Calu3 (cell line): Measurements from ENCODE around the gene PANX2. TPM values are rescaled to one million over a fixed set of nuclear protein-coding genes. Genes with fewer than 3 reads are reported as not detected.
"Not testable (repeated sequence)": the region's sequence is repeated elsewhere in the genome, so short reads cannot be mapped to it uniquely, and the experiment has no call there.

Source experiments
- BruUV-seq: library from RNA; stranded (reverse); fragments of 400-500 nt; replicated peaks from 2 replicates; lab custom pipeline; 2021; lab: Mats Ljungman, UMichigan
- CTCF ChIA-PET: fragments of 300-600 bp; sonication (Branson Sonifier 250); formaldehyde crosslinking; loops from one replicate; lab custom pipeline; 2022; ENCODE audit warnings: antibody characterized with exemption; lab: Charles Lee
- DNase-seq: peaks from one replicate; pipeline ENCODE4 v3.0.0; 2022
- H3K27ac Mint-ChIP-seq: one replicate; pipeline ENCODE4 v1.8.0; 2022; ENCODE audit warnings: mixed read lengths; ENCODE audit not compliant: unreplicated experiment
- H3K27me3 Mint-ChIP-seq: one replicate; pipeline ENCODE4 v1.8.0; 2022; ENCODE audit warnings: mixed read lengths; ENCODE audit not compliant: unreplicated experiment
- H3K36me3 Mint-ChIP-seq: one replicate; pipeline ENCODE4 v1.8.0; 2022; ENCODE audit warnings: mild to moderate bottlenecking, moderate library complexity, mixed read lengths; ENCODE audit not compliant: insufficient read depth, unreplicated experiment
- H3K4me1 Mint-ChIP-seq: one replicate; pipeline ENCODE4 v1.8.0; 2022; ENCODE audit warnings: mild to moderate bottlenecking, low read depth, mixed read lengths; ENCODE audit not compliant: unreplicated experiment
- H3K4me3 Mint-ChIP-seq: one replicate; pipeline ENCODE4 v1.8.0; 2022; ENCODE audit warnings: mild to moderate bottlenecking, low read depth, moderate library complexity, mixed read lengths; ENCODE audit not compliant: unreplicated experiment
- H3K9me3 Mint-ChIP-seq: one replicate; pipeline ENCODE4 v1.8.0; 2022; ENCODE audit warnings: low read depth, mixed read lengths; ENCODE audit not compliant: unreplicated experiment
- intact Hi-C: fragments of 100-400 bp; cut with micrococcal nuclease; formaldehyde crosslinking; loops from one replicate; pipeline ENCODE4 v1.10.0; 2022; ENCODE audit not compliant: unreplicated experiment
- total RNA-seq: library from RNA; stranded (reverse); gene quantifications from 2 replicates; pipeline ENCODE4 v1.2.3, GENCODE V29; 2022
- TF ChIP-seq, protein P1 (sequence below): fragments of 200-600 bp; IDR thresholded peaks from one replicate; pipeline ENCODE4 v1.8.0; 2022; ENCODE audit warnings: antibody characterized with exemption; ENCODE audit not compliant: unreplicated experiment

Gene PANX2
- total RNA-seq, 1 experiment from 2014 or later = 2.0 TPM

DNA sequence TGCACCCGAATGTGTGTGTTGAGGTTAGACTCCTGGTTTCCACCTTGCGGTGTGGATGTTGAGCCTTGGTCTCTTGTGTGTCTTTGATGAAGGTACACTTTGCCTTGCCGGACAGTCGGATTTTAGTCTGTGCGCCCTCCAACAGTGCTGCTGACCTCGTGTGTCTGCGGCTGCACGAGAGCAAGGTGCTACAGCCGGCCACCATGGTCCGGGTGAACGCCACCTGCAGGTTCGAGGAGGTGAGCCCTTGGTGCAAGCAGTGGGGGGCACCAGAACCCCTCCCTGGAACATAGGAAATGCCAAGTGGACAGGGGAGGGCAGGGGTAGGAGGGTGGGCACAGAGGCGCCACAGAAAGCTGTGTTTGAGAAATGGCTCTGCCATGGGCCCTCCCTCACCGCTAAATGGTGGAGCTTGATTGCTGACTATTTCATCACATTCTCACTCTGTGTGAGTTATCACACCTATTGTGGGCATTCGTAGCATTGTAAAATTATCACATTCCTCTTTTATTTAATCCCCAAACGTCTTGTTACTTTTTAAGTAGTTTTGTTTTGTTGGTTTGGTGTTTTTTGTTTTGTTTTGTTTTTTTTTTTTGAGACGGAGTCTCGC, 26.4 kb upstream of the PANX2 start:
- intact Hi-C loops = loop anchor here (10.0 kb wide), 1 partner anchor 209 kb away; no protein-coding TSS in a partner anchor
- peaks cover 22% of the 10 kb centered on the region for H3K4me1 Mint-ChIP-seq
- H3K27me3 Mint-ChIP-seq = peaks cover 50% of the 10 kb centered on the region
- H3K4me3 Mint-ChIP-seq = no peak overlapping the region
- no peaks in the 10 kb centered on the region for H3K36me3 Mint-ChIP-seq
- H3K27ac Mint-ChIP-seq = no peak overlapping the region
- CTCF ChIA-PET = no interaction called here
- DNase-seq = no peak
- BruUV-seq = no TSS peak
- TF ChIP-seq, protein P1, sequence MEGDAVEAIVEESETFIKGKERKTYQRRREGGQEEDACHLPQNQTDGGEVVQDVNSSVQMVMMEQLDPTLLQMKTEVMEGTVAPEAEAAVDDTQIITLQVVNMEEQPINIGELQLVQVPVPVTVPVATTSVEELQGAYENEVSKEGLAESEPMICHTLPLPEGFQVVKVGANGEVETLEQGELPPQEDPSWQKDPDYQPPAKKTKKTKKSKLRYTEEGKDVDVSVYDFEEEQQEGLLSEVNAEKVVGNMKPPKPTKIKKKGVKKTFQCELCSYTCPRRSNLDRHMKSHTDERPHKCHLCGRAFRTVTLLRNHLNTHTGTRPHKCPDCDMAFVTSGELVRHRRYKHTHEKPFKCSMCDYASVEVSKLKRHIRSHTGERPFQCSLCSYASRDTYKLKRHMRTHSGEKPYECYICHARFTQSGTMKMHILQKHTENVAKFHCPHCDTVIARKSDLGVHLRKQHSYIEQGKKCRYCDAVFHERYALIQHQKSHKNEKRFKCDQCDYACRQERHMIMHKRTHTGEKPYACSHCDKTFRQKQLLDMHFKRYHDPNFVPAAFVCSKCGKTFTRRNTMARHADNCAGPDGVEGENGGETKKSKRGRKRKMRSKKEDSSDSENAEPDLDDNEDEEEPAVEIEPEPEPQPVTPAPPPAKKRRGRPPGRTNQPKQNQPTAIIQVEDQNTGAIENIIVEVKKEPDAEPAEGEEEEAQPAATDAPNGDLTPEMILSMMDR = no peak
- H3K9me3 Mint-ChIP-seq = no peaks in the 10 kb centered on the region

DNA sequence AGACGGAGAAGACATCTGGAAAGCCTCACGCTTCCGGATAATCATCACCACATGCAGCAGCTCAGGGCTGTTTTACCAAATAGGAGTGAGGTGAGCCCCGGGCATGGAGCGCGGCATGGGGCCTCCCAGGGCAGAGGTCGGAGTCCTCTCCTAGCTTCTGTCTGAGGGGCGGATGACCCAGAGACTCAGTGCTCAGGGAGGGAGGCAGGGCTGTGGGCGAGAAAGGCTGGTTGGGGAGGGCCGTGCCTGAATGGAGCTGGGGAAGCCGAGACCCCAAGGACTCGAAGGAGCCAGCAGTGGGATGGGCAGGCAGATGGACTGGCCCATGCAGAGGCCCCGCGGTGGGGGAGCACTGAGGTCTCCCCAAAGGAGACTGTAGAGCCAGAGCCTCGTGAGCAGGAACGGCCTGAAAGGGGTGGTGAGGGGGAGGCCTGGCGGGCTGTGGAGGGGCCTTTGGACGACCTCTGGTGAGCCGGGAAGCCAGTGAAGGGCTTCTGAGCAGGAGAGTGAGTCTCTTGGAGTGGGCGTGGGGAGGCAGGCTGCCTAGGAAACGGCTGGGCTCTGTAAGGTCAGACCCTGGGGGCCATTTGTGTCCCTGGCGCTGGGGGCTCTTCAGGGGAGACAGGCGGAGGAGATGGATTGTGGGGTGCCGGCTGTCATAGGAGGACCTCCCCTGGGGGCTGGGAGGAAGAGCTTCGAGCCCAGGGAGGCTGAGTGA, 24.7 kb upstream of the PANX2 start:
- H3K4me3 Mint-ChIP-seq = no peak overlapping the region
- peaks cover 65% of the 10 kb centered on the region for H3K27me3 Mint-ChIP-seq
- intact Hi-C loops = loop anchor here (5.0 to 10.0 kb wide), 2 partner anchors 211 to 351 kb away; no protein-coding TSS in a partner anchor
- H3K27ac Mint-ChIP-seq = no peak overlapping the region
- BruUV-seq = no TSS peak
- TF ChIP-seq, protein P1 = no peak
- DNase-seq = no peak
- H3K4me1 Mint-ChIP-seq = peaks cover 16% of the 10 kb centered on the region
- no peaks in the 10 kb centered on the region for H3K9me3 Mint-ChIP-seq
- no peaks in the 10 kb centered on the region for H3K36me3 Mint-ChIP-seq
- CTCF ChIA-PET = no interaction called here

DNA sequence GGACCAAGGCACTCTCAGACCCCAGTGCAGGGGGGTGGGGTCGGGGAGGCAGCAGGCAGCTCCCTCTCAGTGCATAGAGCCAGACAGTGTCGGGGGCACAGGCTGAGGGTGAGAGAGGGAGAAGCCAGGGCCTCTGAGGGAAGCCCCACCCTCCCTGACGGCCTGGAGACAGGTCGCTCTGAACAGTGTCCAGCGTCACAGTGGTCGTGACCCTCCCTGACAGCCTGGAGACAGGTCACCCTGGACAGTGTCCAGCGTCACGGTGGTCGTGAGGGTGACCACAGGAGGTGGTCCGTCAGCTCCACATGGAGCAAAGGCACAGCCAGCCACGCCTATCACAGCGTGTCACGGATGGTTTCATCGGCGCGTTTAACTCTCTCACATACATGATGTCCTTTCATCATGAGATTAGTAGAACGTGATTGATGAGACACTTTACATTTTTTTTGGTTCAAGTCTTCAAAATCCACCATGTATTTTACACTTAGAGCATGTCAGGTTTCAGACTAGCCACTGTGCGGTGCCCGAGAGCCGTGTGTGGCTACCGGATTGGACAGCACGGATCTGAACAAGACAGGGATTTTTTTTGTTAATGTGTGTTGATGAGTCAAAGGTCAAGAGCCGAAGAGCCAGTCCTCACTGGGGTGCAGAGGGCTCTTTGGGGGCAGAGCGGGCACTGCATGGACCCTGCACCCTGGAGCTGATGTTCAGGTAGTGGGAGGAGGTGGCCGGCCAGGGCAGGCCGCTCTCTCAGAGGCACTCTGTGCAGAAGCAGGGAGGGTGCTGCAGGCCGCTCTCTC, 23.9 kb upstream of the PANX2 start:
- no TSS peak for BruUV-seq
- no peak overlapping the region for H3K4me3 Mint-ChIP-seq
- TF ChIP-seq, protein P1 = peak; percentile 56
- H3K27ac Mint-ChIP-seq = no peak overlapping the region
- intact Hi-C loops = loop anchor here (5.0 to 10.0 kb wide), 2 partner anchors 212 to 351 kb away; no protein-coding TSS in a partner anchor
- CTCF ChIA-PET = no interaction called here
- no peaks in the 10 kb centered on the region for H3K36me3 Mint-ChIP-seq
- peaks cover 62% of the 10 kb centered on the region for H3K27me3 Mint-ChIP-seq
- no peaks in the 10 kb centered on the region for H3K9me3 Mint-ChIP-seq
- peak; percentile 75 for DNase-seq
- H3K4me1 Mint-ChIP-seq = peaks cover 16% of the 10 kb centered on the region

DNA sequence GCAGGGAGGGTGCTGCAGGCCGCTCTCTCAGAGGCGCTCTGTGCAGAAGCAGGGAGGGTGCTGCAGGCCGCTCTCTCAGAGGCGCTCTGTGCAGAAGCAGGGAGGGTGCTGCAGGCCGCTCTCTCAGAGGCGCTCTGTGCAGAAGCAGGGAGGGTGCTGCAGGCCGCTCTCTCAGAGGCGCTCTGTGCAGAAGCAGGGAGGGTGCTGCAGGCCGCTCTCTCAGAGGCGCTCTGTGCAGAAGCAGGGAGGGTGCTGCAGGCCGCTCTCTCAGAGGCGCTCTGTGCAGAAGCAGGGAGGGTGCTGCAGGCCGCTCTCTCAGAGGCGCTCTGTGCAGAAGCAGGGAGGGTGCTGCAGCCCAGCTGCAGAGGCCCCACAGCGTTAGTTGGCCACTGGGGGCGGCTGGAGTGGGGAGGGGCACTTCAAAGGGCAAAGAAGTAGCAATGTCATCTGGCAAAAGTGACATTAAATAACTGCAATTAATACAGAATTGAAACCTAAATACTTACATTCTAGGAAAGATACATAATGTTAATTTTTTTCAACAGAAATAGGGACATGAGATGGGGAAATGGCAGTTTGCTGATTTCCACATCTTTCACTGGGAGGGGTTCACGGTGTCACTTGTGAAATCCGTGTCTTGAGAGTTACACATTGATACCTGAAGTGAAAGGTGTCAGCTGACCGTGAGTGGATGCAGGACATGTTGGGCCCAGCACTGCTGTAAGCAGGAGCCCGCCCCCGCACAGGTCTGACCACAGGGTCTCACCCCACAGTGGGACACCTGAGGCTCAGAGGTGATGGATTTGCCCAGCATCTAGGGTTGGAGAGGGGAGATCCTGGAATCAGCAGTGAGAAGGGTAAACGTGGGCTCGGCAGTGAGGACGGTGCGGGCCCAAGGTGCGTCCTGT, 23.0 kb upstream of the PANX2 start:
- BruUV-seq, H3K27ac Mint-ChIP-seq, H3K9me3 Mint-ChIP-seq, DNase-seq, H3K36me3 Mint-ChIP-seq, H3K4me3 Mint-ChIP-seq: not testable (repeated sequence)
- Mint-ChIP-seq H3K27me3 (peaks cover 53% of the 10 kb centered on the region), H3K4me1 (peaks cover 16% of the 10 kb centered on the region)
- intact Hi-C loops = loop anchor here (5.0 to 10.0 kb wide), 2 partner anchors 213 to 350 kb away; no protein-coding TSS in a partner anchor
- CTCF ChIA-PET = interaction anchor here (0.7 to 1.7 kb wide), 2 partner anchors 14 to 61 kb away, joined by 3 to 4 read pairs; no protein-coding TSS in a partner anchor
